Progenitor cell of endocrine pancreas (in vitro differentiated cells): Measurements from ENCODE around the gene EVX1. TPM values are rescaled to one million over a fixed set of nuclear protein-coding genes. Genes with fewer than 3 reads are reported as not detected.

Source experiments
- DNase-seq: peaks from one replicate; pipeline ENCODE4 v3.0.0; 2021; ENCODE audit warnings: low spot score; ENCODE audit not compliant: unreplicated experiment
- H3K27ac Mint-ChIP-seq: 2 replicates; pipeline ENCODE4 v1.8.0; 2021; ENCODE audit warnings: mild to moderate bottlenecking, moderate library complexity, mixed read lengths
- H3K27me3 Mint-ChIP-seq: 2 replicates; pipeline ENCODE4 v1.8.0; 2021; ENCODE audit warnings: mixed read lengths
- H3K36me3 Mint-ChIP-seq: 2 replicates; pipeline ENCODE4 v1.8.0; 2022; ENCODE audit warnings: mixed read lengths; ENCODE audit not compliant: insufficient read depth
- H3K4me1 Mint-ChIP-seq: 2 replicates; pipeline ENCODE4 v1.8.0; 2021; ENCODE audit warnings: low read depth, mixed read lengths
- H3K4me3 Mint-ChIP-seq: 2 replicates; pipeline ENCODE4 v1.8.0; 2021; ENCODE audit warnings: low read depth, mild to moderate bottlenecking, moderate library complexity, mixed read lengths
- H3K9me3 Mint-ChIP-seq: 2 replicates; pipeline ENCODE4 v1.8.0; 2021; ENCODE audit warnings: low read depth, mixed read lengths
- total RNA-seq: library from RNA; stranded (reverse); gene quantifications from 2 replicates; pipeline ENCODE4 v1.2.1, GENCODE V29; 2021
- TF ChIP-seq, protein P1 (sequence below): fragments of 200-600 bp; sonication (generic); IDR thresholded peaks from one replicate; pipeline ENCODE4 v1.5.0; 2021; ENCODE audit warnings: antibody characterized with exemption, mild to moderate bottlenecking; ENCODE audit not compliant: unreplicated experiment

EVX1 gene
- total RNA-seq, 1 donor from 2014 or later, result not detected

DNA sequence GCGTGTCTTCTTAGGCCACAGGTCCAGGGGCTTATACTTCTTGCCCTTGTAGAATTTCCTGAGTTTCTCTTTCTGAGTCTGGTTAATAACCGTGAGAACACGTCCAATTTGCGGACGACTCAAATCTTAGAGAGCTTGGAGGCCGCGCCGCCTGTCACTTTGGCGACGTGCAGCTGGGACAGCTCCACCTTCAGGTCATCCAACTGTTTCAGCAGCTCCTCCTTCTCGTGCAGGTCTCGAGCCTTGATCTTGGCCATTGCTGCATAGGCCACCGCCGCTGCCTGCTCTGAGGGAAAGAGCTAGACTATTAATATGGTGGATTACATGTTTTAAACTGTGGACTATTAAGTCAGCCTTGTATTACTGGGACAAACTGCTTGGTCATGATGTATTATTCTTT, 26.9 kb downstream of the EVX1 start:
- Mint-ChIP-seq H3K4me3 (no peak overlapping the region), H3K9me3 (peaks cover 20% of the 10 kb centered on the region), H3K27me3 (peaks cover 9% of the 10 kb centered on the region), H3K4me1 (no peaks in the 10 kb centered on the region), H3K36me3 (peaks cover 2% of the 10 kb centered on the region), H3K27ac (no peak overlapping the region)
- DNase-seq, result no peak
- TF ChIP-seq, protein P1, sequence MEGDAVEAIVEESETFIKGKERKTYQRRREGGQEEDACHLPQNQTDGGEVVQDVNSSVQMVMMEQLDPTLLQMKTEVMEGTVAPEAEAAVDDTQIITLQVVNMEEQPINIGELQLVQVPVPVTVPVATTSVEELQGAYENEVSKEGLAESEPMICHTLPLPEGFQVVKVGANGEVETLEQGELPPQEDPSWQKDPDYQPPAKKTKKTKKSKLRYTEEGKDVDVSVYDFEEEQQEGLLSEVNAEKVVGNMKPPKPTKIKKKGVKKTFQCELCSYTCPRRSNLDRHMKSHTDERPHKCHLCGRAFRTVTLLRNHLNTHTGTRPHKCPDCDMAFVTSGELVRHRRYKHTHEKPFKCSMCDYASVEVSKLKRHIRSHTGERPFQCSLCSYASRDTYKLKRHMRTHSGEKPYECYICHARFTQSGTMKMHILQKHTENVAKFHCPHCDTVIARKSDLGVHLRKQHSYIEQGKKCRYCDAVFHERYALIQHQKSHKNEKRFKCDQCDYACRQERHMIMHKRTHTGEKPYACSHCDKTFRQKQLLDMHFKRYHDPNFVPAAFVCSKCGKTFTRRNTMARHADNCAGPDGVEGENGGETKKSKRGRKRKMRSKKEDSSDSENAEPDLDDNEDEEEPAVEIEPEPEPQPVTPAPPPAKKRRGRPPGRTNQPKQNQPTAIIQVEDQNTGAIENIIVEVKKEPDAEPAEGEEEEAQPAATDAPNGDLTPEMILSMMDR, result no peak

- TF ChIP-seq, protein P1, result no peak
- H3K9me3 Mint-ChIP-seq, result peaks cover 20% of the 10 kb centered on the region
- no peak overlapping the region for H3K27ac Mint-ChIP-seq
- DNase-seq, result no peak
- H3K27me3 Mint-ChIP-seq, result peaks cover 6% of the 10 kb centered on the region
- no peak overlapping the region for H3K4me3 Mint-ChIP-seq
- peaks cover 2% of the 10 kb centered on the region for H3K36me3 Mint-ChIP-seq
- no peaks in the 10 kb centered on the region for H3K4me1 Mint-ChIP-seq
These were observed 28.8 kb downstream of the EVX1 start for GRCh38 chr7:27271384-27271783.

- H3K4me3 Mint-ChIP-seq, result no peak overlapping the region
- TF ChIP-seq, protein P1, result no peak
- peaks cover 1% of the 10 kb centered on the region for H3K36me3 Mint-ChIP-seq
- peak overlapping the region; percentile 65 for H3K27ac Mint-ChIP-seq
- H3K27me3 Mint-ChIP-seq, result peaks cover 6% of the 10 kb centered on the region
- DNase-seq, result no peak
- H3K4me1 Mint-ChIP-seq, result peaks cover 5% of the 10 kb centered on the region
- H3K9me3 Mint-ChIP-seq, result peaks cover 5% of the 10 kb centered on the region
These were observed 35.0 kb downstream of the EVX1 start for GRCh38 chr7:27277628-27278027.

DNA sequence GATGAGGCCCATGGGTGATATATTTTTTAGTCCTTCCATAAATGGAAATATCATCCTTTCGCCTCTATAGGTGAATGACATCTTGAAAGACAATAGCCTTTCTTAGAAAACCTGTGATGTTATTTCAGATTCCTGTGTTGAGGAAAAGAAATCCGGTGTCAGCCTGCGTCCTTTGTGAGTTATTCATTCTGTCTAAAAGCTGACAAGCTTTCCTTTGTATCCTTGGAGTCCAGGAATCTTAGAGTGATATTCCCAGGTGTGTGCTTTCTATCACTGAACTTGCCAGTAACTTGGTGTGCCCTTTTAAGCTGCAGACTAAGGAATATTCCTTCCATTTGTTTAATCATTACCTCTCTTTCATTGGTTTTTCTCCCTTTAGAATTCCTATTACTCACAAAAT, 41.0 kb downstream of the EVX1 start:
- Mint-ChIP-seq H3K27ac (no peak overlapping the region), H3K4me1 (no peaks in the 10 kb centered on the region), H3K27me3 (peaks cover 10% of the 10 kb centered on the region), H3K36me3 (no peaks in the 10 kb centered on the region), H3K9me3 (peaks cover 3% of the 10 kb centered on the region), H3K4me3 (no peak overlapping the region)
- TF ChIP-seq, protein P1, result no peak
- no peak for DNase-seq

DNA sequence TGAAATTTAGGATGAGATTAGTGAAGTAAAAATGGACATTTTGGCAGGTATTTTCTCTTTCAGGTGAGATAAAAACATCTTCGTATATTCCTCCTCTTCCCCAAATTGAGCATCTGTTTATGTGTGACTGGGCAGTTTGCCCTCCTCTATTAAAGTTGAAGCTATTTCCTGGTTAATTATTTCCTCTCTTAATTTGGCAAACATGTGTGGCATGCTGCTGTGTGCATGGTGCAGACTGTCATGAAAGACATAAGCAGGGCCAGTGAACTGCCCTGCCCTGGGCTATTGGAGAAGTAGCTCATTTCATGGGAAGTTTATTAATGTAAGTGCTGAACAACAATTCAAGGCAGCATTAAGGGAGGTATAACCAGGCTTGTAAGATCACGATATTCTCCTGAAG, 52.6 kb downstream of the EVX1 start:
- no peaks in the 10 kb centered on the region for H3K4me1 Mint-ChIP-seq
- TF ChIP-seq, protein P1, result no peak
- H3K4me3 Mint-ChIP-seq, result no peak overlapping the region
- H3K27me3 Mint-ChIP-seq, result peaks cover 10% of the 10 kb centered on the region
- no peaks in the 10 kb centered on the region for H3K36me3 Mint-ChIP-seq
- H3K9me3 Mint-ChIP-seq, result no peaks in the 10 kb centered on the region
- no peak overlapping the region for H3K27ac Mint-ChIP-seq
- DNase-seq, result no peak
